ENCODE measurements around the gene ZNF12.
"Not testable (repeated sequence)": the region's sequence is repeated elsewhere in the genome, so short reads cannot be mapped to it uniquely, and the experiment has no call there.

ZNF12 gene

GRCh38 chr7:6727663-6728062 lies 20.9 kb upstream of the ZNF12 start:
- H3K4me3 ChIP-seq: no peak overlapping the region
- TF ChIP-seq POLR2AphosphoS5 (IDR thresholded peaks at IDR 0.05; ENCODE audit: borderline replicate concordance, low read depth, low read length): no peak
- no peak for TF ChIP-seq EZH2 (IDR thresholded peaks at IDR 0.05)
- no peak for TF ChIP-seq FOXP2 (optimal IDR thresholded peaks at IDR 0.05; ENCODE audit: control extremely low read depth, extremely low read length, insufficient read depth)
- peaks cover 4% of the 10 kb centered on the region; the same call in 1 of the 2 replicates for H3K36me3 ChIP-seq (ENCODE audit: insufficient read depth, low read length)
- no peak overlapping the region for H3K9ac ChIP-seq (ENCODE audit: insufficient read length)
- H3K9me3 ChIP-seq (ENCODE audit: low read depth, low read length): no peaks in the 10 kb centered on the region
- no peak for DNase-seq (ENCODE audit: low read depth, low spot score)
- H3K27ac ChIP-seq: no peak overlapping the region

- not testable (repeated sequence) for H3K4me3 ChIP-seq; DNase-seq (ENCODE audit: low read depth, low spot score); H3K9me3 ChIP-seq (ENCODE audit: low read depth, low read length); H3K36me3 ChIP-seq (ENCODE audit: insufficient read depth, low read length); H3K27ac ChIP-seq; H3K9ac ChIP-seq (ENCODE audit: insufficient read length)
Observed at GRCh38 chr7:6726341-6726740, 19.6 kb upstream of the ZNF12 start.

GRCh38 chr7:6725003-6725402 lies 18.3 kb upstream of the ZNF12 start:
- DNase-seq (ENCODE audit: low read depth, low spot score): no peak
- no peak overlapping the region for H3K27ac ChIP-seq

GRCh38 chr7:6724351-6724750 lies 17.6 kb upstream of the ZNF12 start:
- H3K9ac ChIP-seq (ENCODE audit: insufficient read length); DNase-seq (ENCODE audit: low read depth, low spot score); H3K36me3 ChIP-seq (ENCODE audit: insufficient read depth, low read length); H3K27ac ChIP-seq; H3K4me3 ChIP-seq; H3K9me3 ChIP-seq (ENCODE audit: low read depth, low read length): not testable (repeated sequence)

More at GRCh38 chr7:6725003-6725402, 18.3 kb upstream of the ZNF12 start:
- Histone ChIP-seq H3K9ac (ENCODE audit: insufficient read length) (no peak overlapping the region), H3K4me3 (no peak overlapping the region), H3K9me3 (ENCODE audit: low read depth, low read length) (no peaks in the 10 kb centered on the region), H3K36me3 (ENCODE audit: insufficient read depth, low read length) (no peaks in the 10 kb centered on the region)
- TF ChIP-seq EZH2 (IDR thresholded peaks at IDR 0.05) (no peak), POLR2AphosphoS5 (IDR thresholded peaks at IDR 0.05; ENCODE audit: borderline replicate concordance, low read depth, low read length) (no peak), FOXP2 (optimal IDR thresholded peaks at IDR 0.05; ENCODE audit: control extremely low read depth, extremely low read length, insufficient read depth) (no peak)

- TF ChIP-seq EZH2 (IDR thresholded peaks at IDR 0.05) (no peak), FOXP2 (optimal IDR thresholded peaks at IDR 0.05; ENCODE audit: control extremely low read depth, extremely low read length, insufficient read depth) (no peak), POLR2AphosphoS5 (IDR thresholded peaks at IDR 0.05; ENCODE audit: borderline replicate concordance, low read depth, low read length) (no peak)
- no peaks in the 10 kb centered on the region for H3K9me3 ChIP-seq (ENCODE audit: low read depth, low read length)
- H3K27ac ChIP-seq: no peak overlapping the region
- H3K9ac ChIP-seq (ENCODE audit: insufficient read length): no peak overlapping the region
- H3K36me3 ChIP-seq (ENCODE audit: insufficient read depth, low read length): no peaks in the 10 kb centered on the region
- DNase-seq (ENCODE audit: low read depth, low spot score): no peak
- no peak overlapping the region for H3K4me3 ChIP-seq
Observed at GRCh38 chr7:6718124-6718523, 11.4 kb upstream of the ZNF12 start.

GRCh38 chr7:6715898-6716297 lies 9.2 kb upstream of the ZNF12 start:
- not testable (repeated sequence) for H3K36me3 ChIP-seq (ENCODE audit: insufficient read depth, low read length); DNase-seq (ENCODE audit: low read depth, low spot score); H3K9me3 ChIP-seq (ENCODE audit: low read depth, low read length); H3K27ac ChIP-seq; H3K4me3 ChIP-seq; H3K9ac ChIP-seq (ENCODE audit: insufficient read length)

- Histone ChIP-seq H3K4me3 (no peak overlapping the region), H3K36me3 (ENCODE audit: insufficient read depth, low read length) (no peaks in the 10 kb centered on the region), H3K9ac (ENCODE audit: insufficient read length) (no peak overlapping the region), H3K9me3 (ENCODE audit: low read depth, low read length) (no peaks in the 10 kb centered on the region), H3K27ac (no peak overlapping the region)
- no peak for DNase-seq (ENCODE audit: low read depth, low spot score)
- no peak for TF ChIP-seq POLR2AphosphoS5 (IDR thresholded peaks at IDR 0.05; ENCODE audit: borderline replicate concordance, low read depth, low read length)
- TF ChIP-seq EZH2 (IDR thresholded peaks at IDR 0.05): no peak
- no peak for TF ChIP-seq FOXP2 (optimal IDR thresholded peaks at IDR 0.05; ENCODE audit: control extremely low read depth, extremely low read length, insufficient read depth)
Observed at GRCh38 chr7:6714360-6714759, 7.6 kb upstream of the ZNF12 start.

GRCh38 chr7:6709808-6710207 lies 3.1 kb upstream of the ZNF12 start:
- H3K4me3 ChIP-seq: no peak overlapping the region
- H3K9me3 ChIP-seq (ENCODE audit: low read depth, low read length): peaks cover 5% of the 10 kb centered on the region; the same call in 1 of the 2 replicates
- no peak for DNase-seq (ENCODE audit: low read depth, low spot score)

GRCh38 chr7:6708304-6708703 lies 1.6 kb upstream of the ZNF12 start:
- no peak overlapping the region for H3K9ac ChIP-seq (ENCODE audit: insufficient read length)
- TF ChIP-seq POLR2AphosphoS5 (IDR thresholded peaks at IDR 0.05; ENCODE audit: borderline replicate concordance, low read depth, low read length) (no peak), EZH2 (IDR thresholded peaks at IDR 0.05) (no peak), FOXP2 (optimal IDR thresholded peaks at IDR 0.05; ENCODE audit: control extremely low read depth, extremely low read length, insufficient read depth) (no peak)
- no peak for DNase-seq (ENCODE audit: low read depth, low spot score)
- peaks cover 15% of the 10 kb centered on the region for H3K9me3 ChIP-seq (ENCODE audit: low read depth, low read length)
- H3K36me3 ChIP-seq (ENCODE audit: insufficient read depth, low read length): peaks cover 22% of the 10 kb centered on the region
- no peak overlapping the region for H3K27ac ChIP-seq
- H3K4me3 ChIP-seq: no peak overlapping the region

More at GRCh38 chr7:6709808-6710207, 3.1 kb upstream of the ZNF12 start:
- TF ChIP-seq FOXP2 (optimal IDR thresholded peaks at IDR 0.05; ENCODE audit: control extremely low read depth, extremely low read length, insufficient read depth) (no peak), EZH2 (IDR thresholded peaks at IDR 0.05) (no peak)
- H3K36me3 ChIP-seq (ENCODE audit: insufficient read depth, low read length): peaks cover 7% of the 10 kb centered on the region
- no peak overlapping the region for H3K9ac ChIP-seq (ENCODE audit: insufficient read length)
- H3K27ac ChIP-seq: no peak overlapping the region
